Panc1 (cell line): ENCODE results near the gene RETNLB. TPM values are rescaled to one million over a fixed set of nuclear protein-coding genes. Genes with fewer than 3 reads are reported as not detected.

Experiments used
- ATAC-seq: fragments of 200-7000 bp; cut with Tn5 transposase; 2 replicates; pipeline ENCODE4 v1.9.1; 2020; ENCODE audit warnings: mild to moderate bottlenecking, moderate library complexity
- BruUV-seq: library from RNA; stranded (reverse); fragments of 400-500 nt; replicated peaks from 2 replicates; lab custom pipeline; 2021; lab: Mats Ljungman, UMichigan
- CTCF ChIA-PET: fragments of 300-600 bp; sonication (Branson Sonifier 250); formaldehyde crosslinking; loops from one replicate; lab custom pipeline; 2022; ENCODE audit warnings: antibody characterized with exemption; lab: Charles Lee
- POLR2A ChIA-PET: fragments of 300-600 bp; sonication (Branson Sonifier 250); formaldehyde crosslinking; loops from one replicate; lab custom pipeline; 2022; ENCODE audit warnings: antibody characterized with exemption; lab: Charles Lee
- DNase-seq: peaks from one replicate; pipeline ENCODE4 v3.0.0-alpha.2; 2010; ENCODE audit warnings: low read depth, low spot score
- H3K27ac ChIP-seq: 2 replicates; pipeline ENCODE4 v1.5.1; 2011; ENCODE audit warnings: mild to moderate bottlenecking, low read length, inconsistent platforms
- H3K27me3 ChIP-seq: fragments of 200-500 bp; sonication (Bioruptor generic); 2 replicates; pipeline ENCODE4 v1.6.0; 2014; ENCODE audit warnings: low read length, inconsistent platforms; ENCODE audit not compliant: control insufficient read depth, insufficient read depth
- H3K36me3 ChIP-seq: fragments of 200-500 bp; sonication (Bioruptor generic); 2 replicates; pipeline ENCODE4 v1.5.1; 2014; ENCODE audit warnings: inconsistent platforms, mild to moderate bottlenecking, low read length, moderate library complexity; ENCODE audit not compliant: control insufficient read depth, insufficient read depth
- H3K4me1 ChIP-seq: 2 replicates; pipeline ENCODE4 v1.5.1; 2011; ENCODE audit warnings: inconsistent platforms, mild to moderate bottlenecking, low read length, moderate library complexity; ENCODE audit not compliant: control insufficient read depth, insufficient read depth
- H3K4me3 ChIP-seq, 2 experiments: 2 replicates each; pipeline ENCODE4 v1.5.1; 2011 to 2012; ENCODE audit warnings: low read depth in 2 of 2, low read length in 2 of 2, mild to moderate bottlenecking in 2 of 2, inconsistent platforms in 1 of 2, moderate library complexity in 1 of 2
- H3K9me3 ChIP-seq: fragments of 200-500 bp; sonication (Bioruptor generic); 2 replicates; pipeline ENCODE4 v1.5.1; 2014; ENCODE audit warnings: low read depth, mild to moderate bottlenecking, inconsistent platforms, low read length, moderate library complexity; ENCODE audit not compliant: control insufficient read depth, insufficient read depth
- POLR2AphosphoS5 ChIP-seq: IDR thresholded peaks from 2 replicates; pipeline ENCODE4 v1.6.1; 2012; ENCODE audit warnings: mild to moderate bottlenecking, low read depth, low read length, moderate library complexity
- SIN3A ChIP-seq: IDR thresholded peaks from 2 replicates; pipeline ENCODE4 v1.6.1; 2012; ENCODE audit warnings: low read depth, mild to moderate bottlenecking, low read length, moderate library complexity, borderline replicate concordance; ENCODE audit not compliant: insufficient read depth
- TCF7L2 ChIP-seq: IDR thresholded peaks from 2 replicates; pipeline ENCODE4 v1.6.1; 2011; ENCODE audit warnings: mild to moderate bottlenecking, low read depth, low read length, inconsistent platforms
- in situ Hi-C: cut with HindIII; loops from 2 replicates; pipeline ENCODE4 v1.10.0; 2016; ENCODE audit warnings: low sequenced_read_pairs, low pct_unique_long_range_greater_than_20kb
- intact Hi-C: fragments of 100-400 bp; cut with micrococcal nuclease; formaldehyde crosslinking; loops from one replicate; pipeline ENCODE4 v1.10.0; 2022; ENCODE audit not compliant: unreplicated experiment
- total RNA-seq: library from RNA; stranded (reverse); gene quantifications from one replicate; pipeline ENCODE4 v1.2.1, GENCODE V29; 2021; ENCODE audit not compliant: unreplicated experiment
- TF ChIP-seq, protein P1 (sequence below), 2 experiments: IDR thresholded peaks; 2 replicates each; pipeline ENCODE4 v1.6.1; 2011 to 2012; ENCODE audit warnings: low read depth in 2 of 2, control low read depth in 1 of 2, low read length in 1 of 2, mild to moderate bottlenecking in 1 of 2, moderate library complexity in 1 of 2; ENCODE audit not compliant: insufficient read depth in 1 of 2
- TF ChIP-seq, protein P2 (sequence below): fragments of 450-650 bp; IDR thresholded peaks from 2 replicates; pipeline ENCODE4 v1.5.1; 2017; ENCODE audit warnings: mild to moderate bottlenecking

RETNLB gene
- total RNA-seq, 1 experiment from 2014 or later: not detected

DNA sequence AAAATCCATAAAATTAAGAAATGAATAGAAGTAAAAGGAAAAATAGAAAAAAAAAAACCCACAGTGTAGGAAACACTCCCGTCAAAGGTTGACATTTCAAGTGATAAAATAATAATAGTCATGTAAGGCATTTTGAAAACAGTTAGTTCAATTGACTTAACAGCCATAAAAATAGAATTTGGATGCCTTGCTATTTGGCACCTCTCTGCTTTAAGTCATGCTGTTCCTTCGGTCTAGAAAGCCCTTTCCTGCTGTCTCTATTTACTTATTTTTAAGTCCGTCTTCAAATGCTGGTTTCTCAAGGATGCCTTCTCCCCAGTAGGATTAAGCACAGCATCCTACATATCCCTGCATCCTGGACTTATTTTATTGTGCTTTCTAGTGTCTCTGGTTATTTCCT lies 22.3 kb upstream of the RETNLB start:
- in situ Hi-C loops: no loop called here

DNA sequence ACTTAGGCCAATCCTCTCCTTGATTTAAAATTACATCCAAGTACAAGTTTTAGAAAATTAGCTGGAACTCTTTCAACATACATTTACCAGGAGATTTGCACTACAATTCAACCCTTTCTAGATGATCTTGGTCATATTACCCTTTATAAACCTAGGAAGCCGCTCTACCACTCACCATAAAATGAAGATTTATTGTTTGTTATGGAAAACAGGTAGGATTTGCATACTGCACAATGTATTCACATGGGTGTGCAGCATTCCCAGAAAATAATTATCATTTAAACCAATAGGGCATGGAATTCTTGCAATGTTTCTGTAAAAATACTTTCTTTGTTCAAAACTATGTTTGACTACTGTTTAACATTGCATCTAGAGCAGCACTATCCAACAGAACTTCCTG lies 18.4 kb upstream of the RETNLB start:
- Histone ChIP-seq H3K4me3 (no peak overlapping the region), H3K4me1 (no peaks in the 10 kb centered on the region), H3K9me3 (no peaks in the 10 kb centered on the region), H3K27ac (no peak overlapping the region), H3K36me3 (no peaks in the 10 kb centered on the region), H3K27me3 (no peaks in the 10 kb centered on the region)
- in situ Hi-C loops (no loop called here), intact Hi-C loops (no loop called here)
- BruUV-seq: no TSS peak
- CTCF ChIA-PET: no interaction called here
- DNase-seq (no peak), ATAC-seq (no peak)
- POLR2A ChIA-PET: no interaction called here
- TF ChIP-seq, protein P1, sequence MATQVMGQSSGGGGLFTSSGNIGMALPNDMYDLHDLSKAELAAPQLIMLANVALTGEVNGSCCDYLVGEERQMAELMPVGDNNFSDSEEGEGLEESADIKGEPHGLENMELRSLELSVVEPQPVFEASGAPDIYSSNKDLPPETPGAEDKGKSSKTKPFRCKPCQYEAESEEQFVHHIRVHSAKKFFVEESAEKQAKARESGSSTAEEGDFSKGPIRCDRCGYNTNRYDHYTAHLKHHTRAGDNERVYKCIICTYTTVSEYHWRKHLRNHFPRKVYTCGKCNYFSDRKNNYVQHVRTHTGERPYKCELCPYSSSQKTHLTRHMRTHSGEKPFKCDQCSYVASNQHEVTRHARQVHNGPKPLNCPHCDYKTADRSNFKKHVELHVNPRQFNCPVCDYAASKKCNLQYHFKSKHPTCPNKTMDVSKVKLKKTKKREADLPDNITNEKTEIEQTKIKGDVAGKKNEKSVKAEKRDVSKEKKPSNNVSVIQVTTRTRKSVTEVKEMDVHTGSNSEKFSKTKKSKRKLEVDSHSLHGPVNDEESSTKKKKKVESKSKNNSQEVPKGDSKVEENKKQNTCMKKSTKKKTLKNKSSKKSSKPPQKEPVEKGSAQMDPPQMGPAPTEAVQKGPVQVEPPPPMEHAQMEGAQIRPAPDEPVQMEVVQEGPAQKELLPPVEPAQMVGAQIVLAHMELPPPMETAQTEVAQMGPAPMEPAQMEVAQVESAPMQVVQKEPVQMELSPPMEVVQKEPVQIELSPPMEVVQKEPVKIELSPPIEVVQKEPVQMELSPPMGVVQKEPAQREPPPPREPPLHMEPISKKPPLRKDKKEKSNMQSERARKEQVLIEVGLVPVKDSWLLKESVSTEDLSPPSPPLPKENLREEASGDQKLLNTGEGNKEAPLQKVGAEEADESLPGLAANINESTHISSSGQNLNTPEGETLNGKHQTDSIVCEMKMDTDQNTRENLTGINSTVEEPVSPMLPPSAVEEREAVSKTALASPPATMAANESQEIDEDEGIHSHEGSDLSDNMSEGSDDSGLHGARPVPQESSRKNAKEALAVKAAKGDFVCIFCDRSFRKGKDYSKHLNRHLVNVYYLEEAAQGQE (IDR thresholded peaks at IDR 0.05; ENCODE audit: insufficient read depth in 1 of 2, low read depth in 2 of 2, low read length in 1 of 2): no peak
- no peak for TF ChIP-seq SIN3A
- no peak for TF ChIP-seq POLR2AphosphoS5
- no peak for TF ChIP-seq TCF7L2
- TF ChIP-seq, protein P2, sequence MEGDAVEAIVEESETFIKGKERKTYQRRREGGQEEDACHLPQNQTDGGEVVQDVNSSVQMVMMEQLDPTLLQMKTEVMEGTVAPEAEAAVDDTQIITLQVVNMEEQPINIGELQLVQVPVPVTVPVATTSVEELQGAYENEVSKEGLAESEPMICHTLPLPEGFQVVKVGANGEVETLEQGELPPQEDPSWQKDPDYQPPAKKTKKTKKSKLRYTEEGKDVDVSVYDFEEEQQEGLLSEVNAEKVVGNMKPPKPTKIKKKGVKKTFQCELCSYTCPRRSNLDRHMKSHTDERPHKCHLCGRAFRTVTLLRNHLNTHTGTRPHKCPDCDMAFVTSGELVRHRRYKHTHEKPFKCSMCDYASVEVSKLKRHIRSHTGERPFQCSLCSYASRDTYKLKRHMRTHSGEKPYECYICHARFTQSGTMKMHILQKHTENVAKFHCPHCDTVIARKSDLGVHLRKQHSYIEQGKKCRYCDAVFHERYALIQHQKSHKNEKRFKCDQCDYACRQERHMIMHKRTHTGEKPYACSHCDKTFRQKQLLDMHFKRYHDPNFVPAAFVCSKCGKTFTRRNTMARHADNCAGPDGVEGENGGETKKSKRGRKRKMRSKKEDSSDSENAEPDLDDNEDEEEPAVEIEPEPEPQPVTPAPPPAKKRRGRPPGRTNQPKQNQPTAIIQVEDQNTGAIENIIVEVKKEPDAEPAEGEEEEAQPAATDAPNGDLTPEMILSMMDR: no peak

More for the DNA sequence above, 22.3 kb upstream of the RETNLB start:
- no peak overlapping the region for H3K4me3 ChIP-seq
- CTCF ChIA-PET: no interaction called here
- H3K36me3 ChIP-seq: no peaks in the 10 kb centered on the region
- H3K27ac ChIP-seq: no peak overlapping the region
- TF ChIP-seq POLR2AphosphoS5 (no peak), TCF7L2 (no peak), SIN3A (no peak)
- TF ChIP-seq, protein P1 (IDR thresholded peaks at IDR 0.05; ENCODE audit: insufficient read depth in 1 of 2, low read depth in 2 of 2, low read length in 1 of 2): no peak
- TF ChIP-seq, protein P2: no peak
- no peaks in the 10 kb centered on the region for H3K4me1 ChIP-seq
- no peaks in the 10 kb centered on the region for H3K9me3 ChIP-seq
- no TSS peak for BruUV-seq
- H3K27me3 ChIP-seq: no peaks in the 10 kb centered on the region
- intact Hi-C loops: no loop called here
- DNase-seq (no peak), ATAC-seq (no peak)
- POLR2A ChIA-PET: no interaction called here
